Brain pericyte (primary cell): ENCODE measurements around the gene PDE4C.
A peak's percentile ranks its signal among the peaks of the same experiment; 100 is the strongest.

Experiments used
- DNase-seq: peaks from one replicate; pipeline ENCODE4 v3.0.0-alpha.2; 2012; ENCODE audit warnings: low read depth, low spot score

PDE4C gene

GRCh38 chr19:18254546-18255503 lies 28.6 kb upstream of the PDE4C start:
- DNase-seq = no peak

- no peak for DNase-seq
Measured at GRCh38 chr19:18253716-18254115, 27.5 kb upstream of the PDE4C start.

- no peak for DNase-seq
Measured at GRCh38 chr19:18253130-18253529, 26.9 kb upstream of the PDE4C start.

DNA sequence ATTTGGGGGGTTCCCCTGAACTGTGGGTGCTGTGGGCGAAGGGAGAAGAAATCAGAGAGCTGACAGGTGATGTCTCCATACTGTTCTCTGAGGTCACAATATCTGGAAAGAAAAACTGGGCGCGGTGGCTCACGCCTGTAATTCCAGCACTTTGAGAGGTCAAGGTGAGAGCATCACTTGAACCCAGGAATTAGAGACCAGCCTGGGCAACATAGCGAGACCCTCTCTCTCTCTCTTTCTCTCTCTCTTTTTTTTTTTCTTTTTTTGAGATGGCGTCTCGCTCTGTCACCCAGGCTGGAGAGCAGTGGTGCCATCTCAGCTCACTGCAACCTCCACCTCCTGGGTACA lies 26.1 kb upstream of the PDE4C start:
- DNase-seq = no peak

DNA sequence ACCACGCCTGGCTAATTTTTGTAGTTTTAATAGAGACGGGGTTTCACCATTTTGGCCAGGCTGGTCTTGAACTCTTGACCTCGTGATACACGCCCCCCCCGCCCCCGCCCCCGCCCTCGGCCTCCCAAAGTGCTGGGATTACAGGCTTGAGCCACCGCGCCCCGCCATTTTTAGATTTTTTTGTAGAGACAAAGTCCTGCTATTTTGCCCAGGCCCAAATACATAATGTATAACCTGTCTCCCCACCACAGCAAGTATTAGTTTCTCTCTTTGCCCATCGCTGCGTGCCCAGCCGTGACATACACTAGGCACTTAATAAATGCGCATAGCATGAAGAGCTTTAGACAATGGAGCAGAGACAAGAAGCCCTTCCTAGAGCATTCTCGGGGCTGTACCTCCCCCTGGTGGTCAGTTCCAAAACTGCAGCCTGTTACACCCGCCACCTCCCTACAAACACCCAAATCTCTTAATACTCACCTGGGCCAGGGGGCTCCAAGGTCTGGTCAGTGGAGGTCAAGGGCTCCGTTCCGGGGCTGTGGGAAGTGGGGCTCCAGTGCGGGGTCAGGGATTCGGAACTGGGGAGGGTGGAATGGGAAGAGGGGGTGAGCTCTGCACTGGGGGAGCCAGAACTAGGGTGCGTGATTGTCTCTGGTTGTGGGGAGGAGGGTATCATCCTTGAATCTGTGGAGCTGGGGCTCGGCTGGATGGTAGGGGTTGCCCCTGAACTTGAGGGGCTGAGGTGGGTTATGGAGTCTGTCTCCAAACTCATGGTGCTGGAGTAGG lies 25.5 kb upstream of the PDE4C start:
- no peak for DNase-seq

DNA sequence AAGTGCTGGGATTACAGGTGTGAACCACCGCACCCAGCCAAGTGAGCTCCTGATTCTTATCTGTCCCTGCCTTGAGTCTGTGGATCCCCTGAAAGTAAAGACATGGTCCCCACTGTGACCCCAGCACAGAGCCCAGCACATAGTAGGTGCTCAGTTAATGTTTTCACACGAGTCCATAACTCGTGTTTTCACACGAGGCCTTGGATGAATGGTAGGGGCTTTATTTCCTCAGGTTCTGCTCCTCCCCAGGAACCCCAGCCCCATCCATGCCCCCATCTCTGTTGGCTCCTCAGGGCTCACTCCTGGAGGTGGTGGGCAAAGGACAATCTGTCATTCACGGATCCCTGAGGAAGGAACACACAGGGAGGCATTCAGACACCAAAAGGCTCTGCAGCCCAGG lies 23.6 kb upstream of the PDE4C start:
- no peak for DNase-seq

- no peak for DNase-seq
Measured at GRCh38 chr19:18245297-18245696, 19.1 kb upstream of the PDE4C start.

DNA sequence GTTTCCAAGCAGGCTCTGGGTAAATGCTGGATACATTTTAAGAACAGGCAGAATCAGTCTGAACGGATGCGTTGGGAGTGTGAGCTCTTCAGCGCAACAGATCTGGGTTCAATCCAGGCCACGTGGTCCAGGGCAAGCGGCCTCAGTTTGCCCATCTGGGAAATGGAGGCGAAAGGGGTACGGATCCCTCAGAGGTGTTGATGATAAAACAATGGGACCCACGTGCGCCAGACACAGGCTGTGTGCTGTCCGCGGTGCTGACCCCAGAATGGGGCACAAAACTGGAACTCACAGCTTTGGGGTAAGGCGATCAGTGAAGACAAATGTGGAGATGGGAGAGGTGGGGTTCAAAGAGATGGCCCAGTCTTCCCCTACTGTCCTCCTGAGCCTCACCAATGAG lies 13.1 kb upstream of the PDE4C start:
- DNase-seq = no peak

GRCh38 chr19:18234194-18234593 lies 8.0 kb upstream of the PDE4C start:
- no peak for DNase-seq

DNA sequence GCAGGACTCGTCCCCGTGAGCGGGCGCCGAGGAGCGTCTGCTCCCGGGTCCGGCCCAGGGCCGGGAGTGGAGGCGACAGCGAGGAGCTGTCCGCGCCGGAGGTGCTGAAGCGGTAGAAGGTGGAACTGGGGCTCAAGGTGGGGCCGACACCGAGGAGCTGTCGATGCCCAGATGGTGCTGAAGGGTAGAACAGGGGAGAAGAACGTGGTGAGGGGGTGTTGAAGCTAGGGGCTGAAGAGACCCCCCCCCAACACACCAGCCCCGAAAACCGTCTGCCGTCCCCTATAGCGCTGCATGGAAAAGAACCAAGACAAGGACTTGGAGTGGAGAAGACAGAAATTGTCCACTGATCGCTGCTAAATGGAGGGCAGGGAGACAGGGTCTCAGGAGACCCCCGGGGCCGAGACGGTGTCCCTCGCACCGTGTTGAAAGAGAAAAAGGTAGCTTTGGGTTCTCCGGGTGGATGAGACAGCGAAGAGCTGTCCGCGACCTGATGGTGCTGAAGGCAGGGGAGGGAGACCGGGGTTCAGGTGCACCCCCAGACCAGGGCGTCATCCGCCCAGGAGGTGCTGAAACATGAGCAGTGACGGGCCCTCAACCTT lies 7.1 kb upstream of the PDE4C start:
- no peak for DNase-seq

- no peak for DNase-seq
Measured at GRCh38 chr19:18232540-18233223, 6.4 kb upstream of the PDE4C start.

GRCh38 chr19:18231775-18232174 lies 5.5 kb upstream of the PDE4C start:
- DNase-seq = no peak

DNA sequence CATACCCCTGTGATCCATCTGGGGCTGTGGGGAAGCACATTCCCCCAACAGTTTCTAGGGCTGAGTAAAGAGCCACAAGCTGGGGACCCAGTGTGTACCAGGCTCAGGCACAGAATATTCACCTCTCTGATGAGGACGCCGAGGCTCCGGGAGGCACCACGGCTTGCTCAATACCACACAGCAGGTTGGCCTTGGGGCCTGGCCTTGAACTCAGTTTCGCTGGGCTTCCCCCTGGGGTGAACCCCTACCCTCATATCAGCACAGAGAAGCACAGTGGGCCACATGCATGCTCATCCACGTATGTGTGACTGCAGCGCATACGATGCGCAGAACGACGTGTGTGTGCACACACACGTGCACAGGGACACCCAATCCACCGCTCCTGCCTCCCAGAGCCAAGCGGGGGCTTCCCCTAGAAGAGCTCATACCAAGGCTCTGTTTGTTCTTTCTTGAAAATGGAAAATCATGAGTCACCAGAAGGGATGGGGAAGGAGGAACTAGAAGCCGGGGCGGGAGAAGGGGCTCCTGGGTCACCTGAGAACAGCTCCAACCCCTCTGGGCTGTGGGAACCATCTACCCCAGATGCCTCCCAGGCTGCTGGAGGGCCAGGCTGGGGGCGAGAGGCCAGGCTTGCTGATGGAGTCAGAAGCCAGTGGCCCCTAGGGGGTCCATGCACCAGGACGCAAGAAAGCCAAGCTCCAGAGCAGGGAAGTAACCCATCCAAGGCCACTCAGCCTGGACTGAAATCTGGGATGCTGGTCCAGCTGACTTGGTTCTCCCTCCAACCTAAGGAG lies 4.9 kb upstream of the PDE4C start:
- no peak for DNase-seq

- DNase-seq = no peak
Measured at GRCh38 chr19:18229915-18230314, 3.7 kb upstream of the PDE4C start.

- no peak for DNase-seq
Measured at GRCh38 chr19:18229474-18229873, 3.2 kb upstream of the PDE4C start.

GRCh38 chr19:18227781-18228271 lies 1.6 kb upstream of the PDE4C start:
- DNase-seq = no peak

DNA sequence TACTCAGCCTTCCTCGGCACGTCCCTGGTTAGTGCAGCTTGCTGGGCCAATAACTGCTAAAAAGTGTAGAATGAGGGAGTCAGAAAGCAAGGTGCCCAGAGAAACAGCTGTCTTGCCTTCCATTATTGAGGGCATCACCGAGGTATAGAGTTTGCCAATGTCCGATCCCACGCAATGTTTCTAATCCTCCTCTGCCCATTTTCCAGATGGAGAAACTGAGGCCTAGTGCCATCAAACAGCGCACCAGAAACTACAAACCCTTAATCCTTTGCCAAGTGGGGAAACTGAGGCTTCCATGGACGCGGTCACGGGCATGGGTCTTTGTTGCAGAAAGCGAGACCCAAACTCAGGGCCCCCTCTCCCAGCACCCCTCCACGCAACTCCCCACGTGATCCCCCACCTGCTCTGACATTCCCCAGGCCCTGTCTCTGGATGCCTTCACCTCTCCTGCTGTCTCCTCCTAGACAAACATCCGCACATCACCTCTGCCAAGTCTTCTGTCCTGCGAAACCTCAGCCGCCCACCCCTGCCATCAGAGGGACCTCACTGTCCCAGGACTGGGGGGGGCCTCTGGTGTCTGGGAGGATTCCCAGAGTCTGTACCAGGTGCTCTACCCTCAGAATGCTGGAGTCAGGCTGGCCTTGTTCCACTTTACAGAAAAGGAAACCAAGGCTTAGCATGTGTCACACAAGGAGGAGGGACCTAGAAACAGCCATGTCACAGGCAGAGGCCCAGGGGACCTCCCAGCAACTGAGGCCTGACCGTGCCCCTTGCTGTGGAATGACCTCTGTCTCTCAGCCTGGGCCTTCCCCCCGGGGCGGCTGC lies 930 bp upstream of the PDE4C start:
- no peak for DNase-seq

DNA sequence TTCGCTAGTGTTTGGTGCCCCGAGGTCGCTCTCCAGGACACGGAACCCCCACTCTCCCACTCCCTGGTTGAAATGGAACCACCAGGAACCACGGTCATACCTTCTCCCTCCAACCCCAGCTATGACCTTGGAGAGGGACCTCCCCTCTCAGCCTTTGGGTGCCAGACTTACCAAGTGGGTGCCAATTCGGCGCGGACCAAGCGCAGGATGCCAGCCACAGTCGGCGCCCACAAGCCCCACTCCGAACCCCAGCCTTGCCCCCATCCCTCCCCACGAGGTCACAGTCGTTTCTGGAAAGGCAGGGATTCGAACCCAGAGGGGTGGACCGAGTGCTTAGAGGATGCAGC lies 910 bp downstream of the PDE4C start:
- DNase-seq = no peak

DNA sequence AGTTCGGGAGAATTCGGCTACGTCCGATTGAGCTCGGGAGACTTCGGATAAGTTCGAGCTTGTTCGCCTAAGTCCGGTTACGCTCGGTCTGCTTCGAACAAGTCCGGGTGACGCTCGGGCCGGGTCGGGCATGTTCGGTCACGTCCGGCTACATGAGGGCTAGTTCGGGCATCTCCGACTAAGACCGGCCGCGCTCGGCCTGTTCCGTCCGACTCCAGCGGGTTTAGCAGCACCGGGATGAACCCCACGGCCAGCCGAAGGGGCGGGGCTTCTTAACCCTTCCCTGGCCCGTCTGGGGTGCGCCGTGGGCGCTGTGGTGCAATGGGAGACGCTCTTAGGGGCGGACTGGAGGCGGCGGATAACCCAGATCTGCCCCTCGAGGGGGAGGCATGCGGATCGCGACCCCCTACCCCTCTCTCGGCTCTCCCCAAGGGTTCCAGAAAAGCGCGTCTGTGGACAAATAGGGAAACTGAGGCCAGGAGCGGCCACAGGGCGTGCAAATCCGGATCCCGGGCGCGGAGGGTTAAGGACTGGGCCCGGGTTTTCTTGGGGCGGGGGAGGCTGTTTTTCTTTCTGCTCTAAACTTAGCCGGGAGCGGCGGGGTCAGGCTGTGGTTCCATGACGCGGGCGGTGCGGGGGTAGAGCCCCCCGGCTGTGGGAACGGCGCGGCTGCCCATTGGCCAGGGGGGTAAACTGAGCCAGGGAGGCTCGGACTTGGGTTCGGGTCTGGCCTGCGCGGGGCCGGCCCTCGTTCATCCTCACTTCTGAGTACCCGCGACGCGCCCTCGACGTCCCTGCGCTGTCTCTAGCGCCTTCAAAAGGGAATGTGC lies 1.5 kb downstream of the PDE4C start:
- peak; percentile 97 for DNase-seq
